ENCODE data around the gene AOPEP.

Gene AOPEP

GRCh38 chr9:94909965-94910730 is 183.6 kb downstream of the AOPEP start:
- in situ Hi-C loops (cut with MboI; ENCODE audit: low sequenced_read_pairs): no loop called here

- in situ Hi-C loops (cut with MboI; ENCODE audit: low sequenced_read_pairs): no loop called here
Measured at GRCh38 chr9:94911211-94911610, 184.7 kb downstream of the AOPEP start.

GRCh38 chr9:94911986-94912635 is 185.6 kb downstream of the AOPEP start:
- in situ Hi-C loops (cut with MboI; ENCODE audit: low sequenced_read_pairs): no loop called here

GRCh38 chr9:94912700-94913249 is 186.3 kb downstream of the AOPEP start:
- in situ Hi-C loops (cut with MboI; ENCODE audit: low sequenced_read_pairs): no loop called here

GRCh38 chr9:94913550-94913949 is 187.1 kb downstream of the AOPEP start:
- in situ Hi-C loops (cut with MboI; ENCODE audit: low sequenced_read_pairs): no loop called here

- in situ Hi-C loops (cut with MboI; ENCODE audit: low sequenced_read_pairs): no loop called here
Measured at GRCh38 chr9:94915476-94916450, 189.3 kb downstream of the AOPEP start.

- in situ Hi-C loops (cut with MboI; ENCODE audit: low sequenced_read_pairs): no loop called here
Measured at GRCh38 chr9:94916956-94917355, 190.5 kb downstream of the AOPEP start.

GRCh38 chr9:94918038-94918753 is 191.7 kb downstream of the AOPEP start:
- in situ Hi-C loops (cut with MboI; ENCODE audit: low sequenced_read_pairs): no loop called here

- in situ Hi-C loops (cut with MboI; ENCODE audit: low sequenced_read_pairs): no loop called here
Measured at GRCh38 chr9:94919376-94920098, 193.0 kb downstream of the AOPEP start.

GRCh38 chr9:94920420-94921091 is 194.1 kb downstream of the AOPEP start:
- in situ Hi-C loops (cut with MboI; ENCODE audit: low sequenced_read_pairs): no loop called here

GRCh38 chr9:94921092-94921471 is 194.6 kb downstream of the AOPEP start:
- in situ Hi-C loops (cut with MboI; ENCODE audit: low sequenced_read_pairs): no loop called here

GRCh38 chr9:94921656-94922055 is 195.2 kb downstream of the AOPEP start:
- in situ Hi-C loops (cut with MboI; ENCODE audit: low sequenced_read_pairs): no loop called here

GRCh38 chr9:94922098-94922607 is 195.7 kb downstream of the AOPEP start:
- in situ Hi-C loops (cut with MboI; ENCODE audit: low sequenced_read_pairs): no loop called here

GRCh38 chr9:94922691-94923107 is 196.2 kb downstream of the AOPEP start:
- in situ Hi-C loops (cut with MboI; ENCODE audit: low sequenced_read_pairs): no loop called here

GRCh38 chr9:94923326-94924089 is 197.0 kb downstream of the AOPEP start:
- in situ Hi-C loops (cut with MboI; ENCODE audit: low sequenced_read_pairs): no loop called here

GRCh38 chr9:94925751-94926430 is 199.4 kb downstream of the AOPEP start:
- in situ Hi-C loops (cut with MboI; ENCODE audit: low sequenced_read_pairs): no loop called here

- in situ Hi-C loops (cut with MboI; ENCODE audit: low sequenced_read_pairs): no loop called here
Measured at GRCh38 chr9:94926431-94926800, 199.9 kb downstream of the AOPEP start.

Measured in HL-60/S4 treated with phorbol 12-myristate 13-acetate at 8.2 ng/mL for 4 days and 3 days (cell line).